K562 (cell line): ENCODE data around the gene PRLH.

ENCODE experiments used
- CREB1 ChIP-seq, 2 experiments: sonication (generic) in 1 of 2; formaldehyde crosslinking in 1 of 2; IDR thresholded peaks; 2 replicates each; pipeline versions ENCODE4 v1.6.1 to v1.8.0; 2012 to 2022; ENCODE audit warnings: inconsistent platforms in 1 of 2, mild to moderate bottlenecking in 1 of 2, missing genetic modification reagents in 1 of 2, moderate library complexity in 1 of 2
- CTCF ChIP-seq, 3 experiments: IDR thresholded peaks in 2 of 3; conservative IDR thresholded peaks in 1 of 3; 2 replicates each; pipeline ENCODE4 v1.5.1; 2011 to 2012; ENCODE audit warnings: low read length in 3 of 3, mild to moderate bottlenecking in 3 of 3, control low read depth in 2 of 3, improper control_type of control experiment in 1 of 3, inconsistent platforms in 1 of 3, low read depth in 1 of 3, mixed read lengths in 1 of 3, moderate library complexity in 1 of 3; ENCODE audit not compliant: insufficient read depth in 2 of 3
- EP300 ChIP-seq: IDR thresholded peaks from 2 replicates; pipeline ENCODE4 v1.6.1; 2012; ENCODE audit warnings: low read length, improper control_type of control experiment
- MAFF ChIP-seq: IDR thresholded peaks from 2 replicates; pipeline ENCODE4 v1.6.1; 2012; ENCODE audit warnings: low read length, improper control_type of control experiment
- NFRKB ChIP-seq: fragments of 450-650 bp; IDR thresholded peaks from 2 replicates; pipeline ENCODE4 v1.6.1; 2016; ENCODE audit warnings: low read depth
- POLR2A ChIP-seq: fragments of 450-650 bp; conservative IDR thresholded peaks from 2 replicates; pipeline ENCODE4 v1.6.1; 2016
- POLR2AphosphoS5 ChIP-seq: IDR thresholded peaks from 2 replicates; pipeline ENCODE4 v1.6.1; 2011; ENCODE audit warnings: mild to moderate bottlenecking, low read depth, low read length, moderate library complexity; ENCODE audit not compliant: control insufficient read depth, insufficient read depth
- TRIM24 ChIP-seq, 2 experiments: fragments of 450-650 bp; IDR thresholded peaks; 2 replicates each; pipeline ENCODE4 v1.6.1; 2016
- ZBTB43 ChIP-seq: sonication (generic); formaldehyde crosslinking; IDR thresholded peaks from 2 replicates; pipeline ENCODE4 v1.8.0; 2023; ENCODE audit warnings: mild to moderate bottlenecking, missing genetic modification reagents
- ZFP36 ChIP-seq: fragments of 150-350 bp; IDR thresholded peaks from 2 replicates; pipeline ENCODE4 v1.6.1; 2018; ENCODE audit warnings: low read length, low read depth; ENCODE audit not compliant: partially characterized antibody
- ZKSCAN1 ChIP-seq: fragments of 150-350 bp; IDR thresholded peaks from 2 replicates; pipeline ENCODE4 v1.6.1; 2016; ENCODE audit warnings: low read depth, low read length
- ZNF766 ChIP-seq: fragments of 200-800 bp; sonication (Bioruptor generic); conservative IDR thresholded peaks from 2 replicates; pipeline ENCODE4 v1.6.1; 2016; ENCODE audit warnings: missing genetic modification characterization, missing compliant biosample characterization
- ZNF778 ChIP-seq: fragments of 450-650 bp; formaldehyde crosslinking; IDR thresholded peaks from 2 replicates; pipeline ENCODE4 v1.4.0; 2020; ENCODE audit warnings: mild to moderate bottlenecking, moderate library complexity
- TF ChIP-seq, protein P1 (sequence below): sonication (generic); formaldehyde crosslinking; IDR thresholded peaks from 2 replicates; pipeline ENCODE4 v1.8.0; 2022; ENCODE audit warnings: mild to moderate bottlenecking, missing genetic modification reagents

DNA sequence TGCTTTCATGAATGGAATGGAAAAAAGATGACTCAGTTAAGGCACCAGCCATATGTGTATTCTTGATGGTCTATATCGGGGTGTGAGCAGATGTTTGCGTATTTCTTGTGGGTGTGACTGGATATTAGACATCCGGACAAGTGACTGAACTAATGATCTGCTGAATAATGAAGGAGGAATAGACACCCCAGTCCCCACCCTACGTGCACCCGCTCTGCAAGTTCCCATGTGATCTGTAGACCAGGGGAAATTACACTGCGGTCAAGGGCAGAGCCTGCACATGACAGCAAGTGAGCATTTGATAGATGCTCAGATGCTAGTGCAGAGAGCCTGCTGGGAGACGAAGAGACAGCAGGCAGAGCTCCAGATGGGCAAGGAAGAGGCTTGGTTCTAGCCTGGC, 12.4 kb upstream of the PRLH start:
- TF ChIP-seq TRIM24 (IDR thresholded peaks at IDR 0.05) (no peak), ZKSCAN1 (no peak), POLR2AphosphoS5 (no peak), EP300 (no peak), ZNF778 (CRISPR knock-in tag) (no peak), ZBTB43 (CRISPR knock-in tag) (no peak), MAFF (no peak), NFRKB (no peak), POLR2A (no peak), CTCF (IDR thresholded peaks at IDR 0.05 in 2 of 3, conservative IDR thresholded peaks at IDR 0.05 in 1 of 3; ENCODE audit: insufficient read depth in 2 of 3, low read depth in 1 of 3, low read length in 3 of 3) (no peak), ZFP36 (no peak), CREB1 (IDR thresholded peaks at IDR 0.05) (no peak), CREB1 (CRISPR knock-in tag; IDR thresholded peaks at IDR 0.05) (no peak), ZNF766 (CRISPR knock-in tag) (no peak)
- TF ChIP-seq, protein P1, sequence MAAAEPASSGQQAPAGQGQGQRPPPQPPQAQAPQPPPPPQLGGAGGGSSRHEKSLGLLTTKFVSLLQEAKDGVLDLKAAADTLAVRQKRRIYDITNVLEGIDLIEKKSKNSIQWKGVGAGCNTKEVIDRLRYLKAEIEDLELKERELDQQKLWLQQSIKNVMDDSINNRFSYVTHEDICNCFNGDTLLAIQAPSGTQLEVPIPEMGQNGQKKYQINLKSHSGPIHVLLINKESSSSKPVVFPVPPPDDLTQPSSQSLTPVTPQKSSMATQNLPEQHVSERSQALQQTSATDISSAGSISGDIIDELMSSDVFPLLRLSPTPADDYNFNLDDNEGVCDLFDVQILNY (CRISPR knock-in tag): no peak
